Subcutaneous abdominal adipose tissue (tissue), 5 donors: ENCODE results near the gene TTLL11.

Source experiments
- H3K27ac ChIP-seq: one replicate; pipeline ENCODE4 v1.7.0; 2013; ENCODE audit warnings: low read depth, mild to moderate bottlenecking, inconsistent platforms, low read length, moderate library complexity
- H3K27me3 ChIP-seq, 5 donors: one replicate each; pipeline ENCODE4 v1.7.0; 2013; ENCODE audit warnings: low read length in 5 of 5, inconsistent platforms in 1 of 5; ENCODE audit not compliant: control insufficient read depth in 5 of 5, insufficient read depth in 4 of 5
- H3K36me3 ChIP-seq, 5 donors: one replicate each; pipeline ENCODE4 v1.7.0; 2013; ENCODE audit warnings: low read length in 5 of 5; ENCODE audit not compliant: control insufficient read depth in 5 of 5, insufficient read depth in 5 of 5
- H3K4me1 ChIP-seq, 5 donors: one replicate each; pipeline ENCODE4 v1.7.0; 2013; ENCODE audit warnings: low read length in 5 of 5, mild to moderate bottlenecking in 3 of 5, moderate library complexity in 1 of 5; ENCODE audit not compliant: control insufficient read depth in 5 of 5, insufficient read depth in 5 of 5
- H3K4me3 ChIP-seq, 5 donors: one replicate each; pipeline ENCODE4 v1.7.0; 2013; ENCODE audit warnings: low read length in 5 of 5, low read depth in 1 of 5
- H3K9ac ChIP-seq, 5 donors: one replicate each; pipeline ENCODE4 v1.7.0; 2013; ENCODE audit warnings: low read length in 5 of 5, mild to moderate bottlenecking in 4 of 5, moderate library complexity in 3 of 5
- H3K9me3 ChIP-seq, 5 donors: one replicate each; pipeline ENCODE4 v1.7.0; 2013; ENCODE audit warnings: low read length in 5 of 5; ENCODE audit not compliant: control insufficient read depth in 5 of 5
- donor health status: healthy.
- donor health status: healthy.
- donor health status: healthy.
- donor health status: healthy.
- donor health status: healthy.

TTLL11 gene

GRCh38 chr9:121858788-121859187 lies 234.3 kb downstream of the TTLL11 start:
- H3K4me1 ChIP-seq = peaks cover 0 to 14% (median 12%) of the 10 kb centered on the region in 5 donors
- H3K36me3 ChIP-seq = no peaks in the 10 kb centered on the region
- no peaks in the 10 kb centered on the region for H3K9me3 ChIP-seq
- H3K4me3 ChIP-seq = no peak overlapping the region
- H3K27ac ChIP-seq = no peak overlapping the region
- no peaks in the 10 kb centered on the region for H3K27me3 ChIP-seq
- H3K9ac ChIP-seq = no peak overlapping the region

DNA sequence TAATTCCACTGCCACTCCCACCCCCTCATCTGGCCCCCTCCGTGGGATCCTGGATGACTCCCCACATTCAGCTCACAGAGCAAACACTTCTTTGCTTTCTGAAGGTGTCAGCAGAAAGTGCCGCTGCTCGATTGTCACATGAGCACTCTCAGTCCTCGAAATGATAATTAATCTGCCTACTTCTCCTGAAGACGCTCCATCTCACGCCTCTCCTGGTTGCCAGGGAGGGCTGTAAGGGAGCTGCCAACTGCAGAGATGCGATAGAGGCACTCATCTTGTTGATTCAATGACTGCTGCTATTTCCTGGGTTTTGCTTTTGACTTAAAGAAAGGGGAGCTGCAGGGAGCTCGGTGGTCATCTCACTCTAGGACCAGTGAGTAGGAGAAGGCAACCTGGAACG lies 235.2 kb downstream of the TTLL11 start:
- no peaks in the 10 kb centered on the region for H3K27me3 ChIP-seq
- H3K9ac ChIP-seq = no peak overlapping the region
- peaks cover 0 to 15% (median 13%) of the 10 kb centered on the region in 5 donors for H3K4me1 ChIP-seq
- H3K4me3 ChIP-seq = no peak overlapping the region
- no peaks in the 10 kb centered on the region for H3K9me3 ChIP-seq
- no peaks in the 10 kb centered on the region for H3K36me3 ChIP-seq
- H3K27ac ChIP-seq = no peak overlapping the region

GRCh38 chr9:121855476-121855875 lies 237.6 kb downstream of the TTLL11 start:
- no peaks in the 10 kb centered on the region for H3K36me3 ChIP-seq
- H3K9ac ChIP-seq = no peak overlapping the region
- no peaks in the 10 kb centered on the region for H3K9me3 ChIP-seq
- no peak overlapping the region for H3K4me3 ChIP-seq
- H3K27ac ChIP-seq = no peak overlapping the region
- H3K27me3 ChIP-seq = no peaks in the 10 kb centered on the region
- H3K4me1 ChIP-seq = peaks cover 4 to 19% (median 12%) of the 10 kb centered on the region in 5 donors

GRCh38 chr9:121853617-121854395 lies 239.3 kb downstream of the TTLL11 start:
- H3K36me3 ChIP-seq = no peaks in the 10 kb centered on the region
- H3K4me1 ChIP-seq = peaks cover 4 to 17% (median 12%) of the 10 kb centered on the region in 5 donors
- H3K4me3 ChIP-seq = no peak overlapping the region
- no peak overlapping the region for H3K27ac ChIP-seq
- no peaks in the 10 kb centered on the region for H3K27me3 ChIP-seq
- no peak overlapping the region for H3K9ac ChIP-seq
- H3K9me3 ChIP-seq = peaks cover 0 to 7% (median 3%) of the 10 kb centered on the region in 5 donors

DNA sequence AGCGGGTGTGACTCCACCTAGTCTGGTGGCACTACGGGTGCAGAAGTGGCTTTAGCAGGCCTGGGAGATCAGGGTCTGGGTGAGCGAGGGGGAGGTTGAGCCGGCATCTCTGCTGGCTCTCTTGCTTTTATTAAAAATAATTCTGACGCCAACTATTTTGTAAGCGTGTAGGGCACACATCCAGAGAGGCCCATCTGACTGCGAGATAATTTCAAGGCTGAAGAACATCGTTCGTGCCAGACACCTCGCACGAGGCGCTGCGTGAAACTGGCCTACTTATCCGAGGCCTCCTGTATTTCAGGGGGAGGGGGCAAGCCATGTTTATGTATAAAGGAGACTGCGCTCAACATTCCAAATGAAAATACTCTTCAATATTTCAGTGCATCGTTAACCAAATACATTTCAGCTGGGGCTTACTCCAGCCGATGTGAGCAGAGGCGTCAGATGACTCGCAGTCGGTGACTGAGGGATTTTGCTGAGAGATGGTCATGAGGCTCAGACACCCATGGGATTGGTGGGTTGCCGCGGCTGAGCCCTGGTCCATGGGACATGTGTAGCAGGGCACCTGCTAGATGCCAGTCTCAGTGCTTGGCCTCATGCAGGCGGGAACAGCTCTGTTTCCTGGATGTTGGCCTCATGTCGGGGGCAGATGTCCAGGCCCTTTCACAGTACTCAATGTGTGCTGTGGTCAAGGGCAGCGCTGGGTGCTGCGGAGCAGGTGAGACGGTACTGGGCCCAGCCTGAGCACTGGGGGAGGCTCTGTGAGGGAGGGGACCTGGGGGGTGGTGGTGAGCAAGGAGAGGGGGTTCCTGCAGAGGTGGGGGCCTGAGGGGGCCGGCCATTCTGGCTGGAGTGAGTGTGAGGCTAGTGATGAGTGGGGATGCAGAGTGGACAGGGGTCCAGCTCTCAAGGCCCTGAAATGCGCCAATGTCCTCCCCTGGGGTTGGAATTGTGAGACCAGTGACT lies 240.2 kb downstream of the TTLL11 start:
- H3K9ac ChIP-seq = no peak overlapping the region
- no peak overlapping the region for H3K27ac ChIP-seq
- H3K9me3 ChIP-seq = peaks cover 0 to 9% (median 5%) of the 10 kb centered on the region in 5 donors
- H3K27me3 ChIP-seq = no peaks in the 10 kb centered on the region
- no peak overlapping the region for H3K4me3 ChIP-seq
- H3K36me3 ChIP-seq = no peaks in the 10 kb centered on the region
- H3K4me1 ChIP-seq = peaks cover 3 to 17% (median 12%) of the 10 kb centered on the region in 5 donors

GRCh38 chr9:121852241-121852640 lies 240.9 kb downstream of the TTLL11 start:
- Histone ChIP-seq H3K9me3 (peaks cover 0 to 9% (median 6%) of the 10 kb centered on the region in 5 donors), H3K4me1 (peaks cover 3 to 17% (median 12%) of the 10 kb centered on the region in 5 donors), H3K4me3 (no peak overlapping the region), H3K36me3 (no peaks in the 10 kb centered on the region), H3K27me3 (no peaks in the 10 kb centered on the region), H3K27ac (no peak overlapping the region), H3K9ac (no peak overlapping the region)

DNA sequence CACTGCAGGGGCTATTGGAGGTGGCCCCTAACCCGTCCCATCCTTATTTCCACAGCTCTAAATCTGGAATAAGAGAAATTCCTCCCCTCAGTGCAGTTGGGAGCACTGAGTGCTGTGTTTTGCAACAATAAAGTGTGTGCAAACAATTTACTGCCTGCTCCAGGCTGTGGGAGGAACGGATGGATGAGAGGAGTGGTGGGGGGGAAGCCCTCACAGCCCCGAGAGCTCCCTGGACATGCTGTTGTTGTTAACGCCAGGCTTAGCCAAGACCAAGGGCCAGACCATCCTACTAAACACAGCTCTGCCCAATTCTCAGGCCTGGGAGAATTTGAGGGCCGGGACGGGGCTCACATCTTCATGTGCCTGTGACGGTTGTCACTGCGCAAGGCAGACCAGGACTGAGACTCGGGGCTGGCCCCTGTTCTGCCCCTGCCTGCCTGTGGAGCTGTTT lies 241.4 kb downstream of the TTLL11 start:
- H3K36me3 ChIP-seq = no peaks in the 10 kb centered on the region
- H3K4me3 ChIP-seq = no peak overlapping the region
- H3K9ac ChIP-seq = no peak overlapping the region
- H3K4me1 ChIP-seq = peaks cover 3 to 17% (median 12%) of the 10 kb centered on the region in 5 donors
- H3K27me3 ChIP-seq = no peaks in the 10 kb centered on the region
- H3K9me3 ChIP-seq = peaks cover 0 to 9% (median 6%) of the 10 kb centered on the region in 5 donors
- H3K27ac ChIP-seq = no peak overlapping the region

DNA sequence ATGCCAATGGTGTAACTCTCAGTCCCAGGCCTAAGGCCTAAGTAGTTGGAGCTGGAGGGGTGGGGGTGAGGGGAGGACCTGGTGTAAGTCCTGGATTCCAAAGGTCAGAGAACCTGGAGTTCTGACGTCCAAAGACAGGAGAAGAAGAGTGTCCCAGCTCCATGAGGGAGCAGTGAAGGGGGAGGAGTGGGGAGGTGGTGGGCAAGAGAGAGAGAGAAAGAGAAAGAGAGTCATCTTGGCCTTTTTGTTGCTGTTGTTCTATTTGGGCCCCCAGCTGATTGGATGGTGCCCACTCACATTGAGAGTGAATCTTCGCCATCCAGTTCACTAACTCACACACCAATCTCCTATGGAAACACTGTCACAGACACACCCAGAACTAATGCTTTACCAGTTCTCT lies 242.7 kb downstream of the TTLL11 start:
- H3K9ac ChIP-seq = no peak overlapping the region
- no peak overlapping the region for H3K27ac ChIP-seq
- H3K4me3 ChIP-seq = no peak overlapping the region
- H3K4me1 ChIP-seq = peaks cover 3 to 17% (median 12%) of the 10 kb centered on the region in 5 donors
- no peaks in the 10 kb centered on the region for H3K36me3 ChIP-seq
- H3K27me3 ChIP-seq = no peaks in the 10 kb centered on the region
- H3K9me3 ChIP-seq = peaks cover 0 to 9% (median 6%) of the 10 kb centered on the region in 5 donors

- peaks cover 3 to 17% (median 12%) of the 10 kb centered on the region in 5 donors for H3K4me1 ChIP-seq
- H3K4me3 ChIP-seq = no peak overlapping the region
- H3K27me3 ChIP-seq = no peaks in the 10 kb centered on the region
- H3K36me3 ChIP-seq = no peaks in the 10 kb centered on the region
- H3K27ac ChIP-seq = no peak overlapping the region
- peaks cover 0 to 9% (median 6%) of the 10 kb centered on the region in 5 donors for H3K9me3 ChIP-seq
- no peak overlapping the region for H3K9ac ChIP-seq
These were observed 243.6 kb downstream of the TTLL11 start for GRCh38 chr9:121849554-121849953.
